DMS114 treated with DMSO at 0.1 percent for 48 hours (cell line): ENCODE measurements around the gene PARN.
"Not testable (repeated sequence)": the region's sequence is repeated elsewhere in the genome, so short reads cannot be mapped to it uniquely, and the experiment has no call there.

Source experiments
- DNase-seq: peaks from one replicate; lab custom pipeline; 2025; ENCODE audit not compliant: unreplicated experiment; lab: John Stamatoyannopoulos, UW

PARN gene

DNA sequence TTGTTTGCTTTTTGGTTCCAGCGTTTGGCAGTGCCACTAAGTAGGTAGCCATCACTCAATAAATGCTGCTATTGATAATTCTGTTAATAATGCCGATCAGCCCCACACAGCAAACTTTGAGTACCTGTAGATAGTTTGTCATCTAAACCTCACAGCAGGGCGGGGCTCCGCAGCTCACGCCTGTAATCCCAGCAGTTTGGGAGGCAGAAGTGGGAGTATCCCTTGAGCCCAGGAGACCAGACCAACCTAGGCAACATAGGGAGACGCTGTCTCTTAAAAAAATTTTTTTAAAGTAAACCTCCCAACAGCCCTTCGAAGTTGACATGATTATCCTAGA is 4.3 kb upstream of the PARN start:
- no peak for DNase-seq

DNA sequence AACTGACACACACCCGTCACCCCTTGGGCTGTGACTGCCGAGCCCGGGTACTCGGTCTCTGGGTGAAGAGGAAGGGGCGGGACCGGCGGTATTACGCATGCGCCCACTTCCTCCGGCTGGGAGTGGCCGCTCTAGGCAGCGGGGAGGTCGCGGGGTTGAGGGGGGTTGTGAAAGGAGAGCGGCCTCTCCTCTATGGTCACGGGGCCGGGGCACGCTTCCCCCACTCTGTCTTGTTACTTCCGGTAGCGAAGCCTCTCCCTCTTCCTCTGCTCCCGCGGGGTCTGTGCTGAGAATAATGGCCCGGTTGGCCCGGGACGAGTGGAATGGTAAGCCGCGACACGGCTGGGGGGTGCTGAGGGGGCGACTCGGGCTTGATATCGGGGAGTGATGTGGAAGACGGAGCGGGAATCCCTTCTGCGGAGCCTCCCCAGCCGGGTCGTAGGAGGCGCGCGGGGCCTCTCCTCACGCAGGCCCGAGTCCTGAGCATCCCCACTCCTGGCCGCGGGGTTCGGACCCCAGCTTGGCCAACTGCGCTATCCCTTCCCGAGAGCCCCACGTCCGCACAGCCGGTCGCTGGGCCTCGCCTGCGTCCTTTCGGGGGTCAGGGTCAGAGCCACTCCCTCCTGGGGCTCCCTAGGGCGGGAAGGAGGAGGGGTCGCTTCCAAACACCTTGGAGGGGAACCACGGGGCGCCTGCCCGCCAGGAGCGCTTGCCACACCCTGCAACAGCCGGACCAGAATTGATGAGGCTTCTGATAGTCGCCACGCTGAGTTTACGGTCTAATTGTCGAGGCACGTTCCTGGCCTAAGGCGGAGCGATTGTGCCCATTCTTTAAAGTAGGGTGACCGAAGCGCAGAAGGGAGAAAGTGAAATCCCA is 2.9 kb upstream of the PARN start, which contains the start of gene BFAR:
Gene BFAR (plus strand): TSS at position 259 of the 877 bp plus-strand sequence. CDS start 11,396 bp downstream, outside the sequence.
- DNase-seq: peak; percentile 78

DNA sequence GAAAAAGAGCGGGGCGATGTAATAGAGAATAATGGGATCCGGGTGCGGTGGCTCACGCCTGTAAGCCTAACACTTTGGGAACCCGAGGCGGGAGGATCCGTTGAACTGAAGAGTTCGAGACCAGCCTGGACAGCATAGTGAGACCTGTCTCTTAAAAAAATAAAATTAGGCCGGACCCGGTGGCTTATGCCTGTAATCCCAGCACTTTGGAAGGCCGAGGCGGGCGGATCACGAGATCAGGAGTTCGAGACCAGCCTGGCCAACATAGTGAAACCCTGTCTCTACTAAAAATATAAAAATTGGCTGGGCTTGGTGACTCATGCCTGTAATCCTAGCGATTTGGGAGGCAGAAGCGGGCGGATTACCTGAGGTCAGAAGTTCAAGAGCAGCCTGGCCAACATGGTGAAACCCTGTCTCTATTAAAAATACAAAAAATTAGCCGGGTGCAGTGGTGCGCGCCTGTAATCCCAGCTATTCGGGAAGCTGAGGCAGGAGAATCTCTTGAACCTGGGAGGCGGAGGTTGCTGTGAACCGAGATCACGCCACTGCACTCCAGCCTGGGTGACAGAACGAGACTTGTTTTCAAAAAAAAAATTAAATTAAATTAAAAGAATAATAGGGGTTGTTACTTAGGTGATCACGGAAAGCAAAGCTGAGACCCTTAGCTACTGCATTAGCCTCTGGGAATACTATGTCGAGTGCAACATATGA is 715 bp upstream of the PARN start:
- not testable (repeated sequence) for DNase-seq

DNA sequence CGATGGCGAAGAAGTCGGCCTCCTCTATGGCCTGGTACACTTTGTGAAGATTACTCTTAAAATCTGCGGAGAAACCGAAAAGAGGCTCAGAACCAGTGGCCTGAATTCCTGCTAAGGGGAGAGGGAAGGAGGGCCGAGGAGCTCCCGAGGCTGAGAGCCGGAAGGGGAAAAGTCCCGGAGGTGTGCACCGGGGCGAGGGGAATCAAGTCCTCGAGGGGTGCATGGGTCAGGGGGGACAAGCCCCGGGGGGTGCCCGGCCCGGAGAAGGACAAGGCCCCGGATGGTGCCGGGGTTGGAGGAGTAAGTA is 495 bp downstream of the PARN start:
- no peak for DNase-seq

DNA sequence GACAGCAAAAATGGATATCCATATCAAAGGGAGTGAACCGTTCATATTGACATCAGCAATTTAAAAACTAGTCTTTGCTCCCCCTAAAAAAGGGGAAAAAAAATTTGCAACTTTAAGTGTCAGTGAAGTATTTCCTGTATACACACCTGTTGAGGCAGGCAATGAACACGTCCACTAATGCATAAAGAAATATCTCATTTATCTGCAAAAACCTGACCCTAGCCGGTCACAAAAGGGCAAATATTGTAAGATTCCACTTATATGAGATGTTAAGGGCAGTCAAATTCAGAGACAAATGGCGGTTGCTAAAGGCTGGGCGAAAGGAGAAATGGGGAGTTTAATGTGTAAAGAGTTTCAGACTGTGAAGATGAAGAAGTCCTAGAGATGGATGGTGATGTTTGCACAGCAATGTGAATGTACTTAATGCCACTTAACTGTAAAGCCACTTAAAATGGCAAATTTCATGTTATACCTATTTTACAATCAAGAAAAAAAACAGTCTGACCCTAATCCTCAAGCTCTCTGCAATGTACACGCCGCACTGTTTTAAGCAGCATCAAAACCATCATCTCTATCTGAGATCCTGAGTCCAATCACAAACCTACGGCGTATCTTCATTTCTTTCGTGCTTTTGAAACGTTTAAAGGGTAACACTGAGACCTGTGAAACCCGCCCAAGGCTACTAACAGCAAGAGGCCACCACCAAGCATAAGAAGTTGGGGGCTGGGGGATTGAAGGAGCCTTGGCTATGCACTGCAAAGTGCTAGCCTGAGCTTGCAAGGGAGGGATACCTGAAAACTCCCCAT is 1.1 kb downstream of the PARN start:
- DNase-seq: no peak

DNA sequence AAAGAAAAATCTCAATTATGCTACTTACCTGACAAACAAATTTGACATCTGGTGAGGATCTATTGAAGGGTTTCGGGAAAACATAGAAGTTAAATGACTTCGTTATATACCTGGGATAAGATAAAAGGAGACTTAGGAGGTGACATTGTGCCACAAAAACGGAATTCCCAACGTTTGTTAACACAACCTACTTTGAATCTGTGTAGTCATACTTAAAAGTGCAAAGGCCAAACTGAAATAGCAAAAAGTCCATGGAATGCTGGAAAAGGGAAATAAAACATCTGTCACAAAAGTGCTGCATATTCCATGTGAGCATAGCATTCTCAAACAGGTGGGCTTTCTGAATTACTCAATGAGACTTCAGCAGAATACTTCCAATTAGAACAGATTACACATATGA is 3.0 kb downstream of the PARN start:
- no peak for DNase-seq

DNA sequence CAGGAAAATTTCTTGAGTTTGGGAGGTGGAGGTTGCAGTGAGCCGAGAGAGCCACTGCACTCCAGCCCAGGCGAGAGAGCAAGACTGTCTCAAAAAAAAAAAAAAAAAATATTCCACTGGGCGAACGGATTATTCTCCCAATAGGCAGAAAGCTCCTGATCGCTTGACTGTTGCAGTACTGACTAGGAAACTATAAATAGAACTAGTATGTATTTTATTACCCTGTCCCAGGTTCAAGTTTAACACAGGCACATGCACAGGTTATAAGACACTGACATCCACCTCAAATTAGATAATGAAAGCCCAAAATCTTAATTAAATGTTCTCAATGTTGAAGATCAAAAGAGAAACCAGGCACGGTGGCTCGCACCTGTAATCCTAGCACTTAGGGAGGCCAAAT is 11.5 kb downstream of the PARN start:
- DNase-seq: no peak

DNA sequence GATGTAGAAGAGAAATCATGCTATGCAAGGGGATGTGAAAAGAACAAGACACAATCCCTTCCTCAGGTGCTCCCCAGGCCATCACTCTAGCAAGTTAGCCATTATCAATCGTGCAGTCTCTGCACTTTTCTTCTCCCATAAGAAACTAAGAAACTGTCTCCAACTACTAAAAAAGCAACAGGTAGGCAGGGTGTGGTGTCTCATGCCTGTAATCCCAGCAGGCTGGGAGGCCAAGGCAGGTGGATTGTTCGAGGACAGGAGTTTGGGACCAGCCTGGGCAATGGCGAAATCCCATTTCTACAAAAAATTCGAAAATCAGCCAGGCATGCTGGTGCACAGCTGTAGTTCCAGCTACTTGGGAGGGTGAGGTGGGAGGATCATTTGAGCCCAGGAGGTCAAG is 13.8 kb downstream of the PARN start:
- no peak for DNase-seq

DNA sequence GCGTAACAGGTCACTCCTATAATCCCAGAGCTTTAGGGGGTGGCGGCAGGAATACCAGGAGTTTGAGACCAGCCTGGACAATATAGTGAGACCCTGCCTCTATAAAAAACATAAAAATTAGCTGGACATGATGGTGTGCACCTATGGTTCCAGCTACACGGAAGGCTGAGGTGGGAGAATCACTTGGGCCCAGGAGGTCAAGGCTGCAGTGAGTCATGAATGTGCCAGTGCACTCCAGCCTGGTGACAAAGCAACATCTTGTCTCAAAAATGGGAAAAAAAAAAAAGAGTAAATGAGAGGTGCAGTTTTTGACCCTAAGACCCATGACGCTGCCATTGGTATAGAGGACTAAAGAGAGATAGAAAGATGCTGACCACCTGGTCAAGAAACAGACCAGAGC is 16.1 kb downstream of the PARN start:
- DNase-seq: no peak

DNA sequence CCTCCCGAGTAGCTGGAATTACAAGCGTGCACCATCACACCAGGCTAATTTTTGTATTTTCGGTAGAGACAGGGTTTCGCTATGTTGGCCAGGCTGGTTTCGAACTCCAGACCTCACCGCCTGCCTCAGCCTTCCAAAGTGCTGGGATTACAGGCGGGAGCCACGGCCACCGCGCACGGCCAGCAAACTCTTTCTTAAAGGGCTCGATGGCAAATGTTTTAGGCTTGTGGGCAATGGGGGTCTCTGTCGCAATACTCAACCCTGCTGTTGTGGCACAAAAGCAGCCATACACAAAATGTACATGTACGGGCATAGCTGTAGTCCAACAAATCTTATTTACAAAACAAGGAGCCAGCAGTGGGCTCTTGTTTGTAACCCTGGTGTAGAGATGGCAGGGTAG is 18.4 kb downstream of the PARN start:
- no peak for DNase-seq

DNA sequence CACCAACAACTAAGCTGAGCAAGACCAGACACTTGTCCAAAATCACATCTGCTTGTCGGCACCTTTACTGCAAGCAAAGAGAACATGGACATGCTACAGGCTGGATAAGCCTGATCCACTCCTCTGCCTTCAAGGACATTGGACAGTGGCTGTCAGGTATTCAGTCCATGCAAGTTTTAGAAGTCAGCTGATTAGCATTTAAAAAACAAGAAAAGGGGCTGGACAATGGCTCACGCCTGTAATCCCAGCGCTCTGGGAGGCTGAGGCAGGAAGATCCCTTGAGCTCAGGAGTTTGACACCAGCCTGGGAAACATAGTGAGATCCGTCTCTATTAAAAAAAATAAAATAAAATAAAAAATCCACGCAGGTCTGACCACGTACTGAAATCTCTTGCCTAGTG is 20.3 kb downstream of the PARN start:
- DNase-seq: no peak

DNA sequence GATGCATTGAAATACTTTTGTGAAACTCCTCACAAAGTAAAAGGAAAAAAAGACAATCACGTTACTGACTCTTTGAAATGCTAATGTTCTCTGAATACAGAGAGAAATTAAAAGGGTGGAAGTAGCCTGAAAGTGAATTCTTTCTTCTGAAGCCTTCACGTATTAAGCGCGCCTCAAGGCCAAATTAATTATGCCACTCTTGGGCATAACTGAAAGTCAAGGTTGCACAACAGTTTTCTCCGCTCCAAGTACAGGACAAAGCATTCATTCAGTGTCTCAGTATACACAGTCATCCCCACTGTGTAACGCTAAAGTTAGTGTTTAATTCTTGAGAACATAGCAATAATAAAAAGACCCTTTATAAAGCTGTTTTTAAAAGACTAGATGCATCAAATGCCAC is 21.5 kb downstream of the PARN start:
- no peak for DNase-seq

DNA sequence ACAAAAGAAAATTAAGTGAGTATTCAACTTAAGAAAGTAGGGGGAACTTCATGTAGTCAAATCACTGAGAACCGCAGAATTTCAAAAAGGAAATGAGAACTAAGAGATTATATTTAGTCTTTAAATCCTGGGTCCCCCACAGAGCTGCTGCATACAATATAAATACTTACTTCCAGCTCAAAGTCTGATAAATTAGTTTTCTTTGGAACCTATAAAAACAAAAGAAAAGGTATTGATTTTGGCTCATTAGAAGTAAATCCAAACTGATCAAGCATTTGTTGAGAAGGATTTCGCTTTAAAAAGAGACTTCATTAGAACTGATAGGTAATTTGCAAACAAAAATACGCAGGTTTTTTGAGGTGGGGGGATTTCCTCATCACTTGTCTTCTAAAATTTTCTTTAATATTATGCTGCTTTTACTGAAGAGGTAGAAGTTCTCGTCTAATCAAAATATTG is 21.9 kb downstream of the PARN start:
- DNase-seq: no peak

DNA sequence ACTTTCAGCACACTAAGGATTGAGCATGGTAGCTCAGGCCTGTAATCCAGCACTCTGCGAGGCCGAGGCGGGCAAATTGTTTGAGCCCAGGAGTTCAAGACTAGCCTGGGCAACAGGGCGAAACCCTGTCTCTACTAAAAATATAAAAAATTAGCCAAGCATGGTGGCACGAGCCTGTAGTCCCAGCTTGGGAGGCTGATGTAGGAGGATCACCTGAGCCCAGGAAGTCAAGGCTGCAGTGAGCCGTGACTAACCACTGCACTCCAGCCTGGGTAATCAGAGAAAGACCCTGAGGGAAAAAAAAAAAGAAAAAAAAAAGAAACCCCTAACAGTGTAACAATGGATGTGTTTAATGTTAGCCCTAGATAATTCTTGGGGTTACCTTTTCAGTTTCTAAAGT is 24.0 kb downstream of the PARN start:
- DNase-seq: no peak

DNA sequence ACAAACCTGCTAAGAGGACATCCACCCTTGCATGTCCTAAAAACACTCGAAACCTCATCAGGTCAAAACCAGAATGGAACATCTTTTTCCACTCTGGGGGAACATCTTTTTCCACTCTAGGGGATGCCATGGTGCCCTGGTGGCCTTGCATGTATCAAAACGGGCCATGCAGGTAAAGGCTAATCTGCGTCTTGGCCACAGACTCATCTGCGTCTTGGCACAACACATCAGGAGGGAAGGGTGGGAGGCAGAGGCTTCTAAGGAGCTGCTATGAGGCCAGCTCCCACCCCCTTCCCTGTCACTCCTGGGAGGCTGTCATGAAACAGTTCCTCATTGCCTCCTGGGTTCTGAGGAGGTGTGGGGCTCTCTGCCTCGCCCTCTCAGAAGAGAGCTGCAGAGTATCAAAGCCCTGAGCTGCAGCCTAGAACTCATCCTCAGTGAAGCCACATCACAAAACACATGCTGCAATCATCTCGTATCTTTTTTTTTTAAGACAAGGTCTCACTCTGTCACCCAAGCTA is 27.6 kb downstream of the PARN start:
- DNase-seq: no peak

DNA sequence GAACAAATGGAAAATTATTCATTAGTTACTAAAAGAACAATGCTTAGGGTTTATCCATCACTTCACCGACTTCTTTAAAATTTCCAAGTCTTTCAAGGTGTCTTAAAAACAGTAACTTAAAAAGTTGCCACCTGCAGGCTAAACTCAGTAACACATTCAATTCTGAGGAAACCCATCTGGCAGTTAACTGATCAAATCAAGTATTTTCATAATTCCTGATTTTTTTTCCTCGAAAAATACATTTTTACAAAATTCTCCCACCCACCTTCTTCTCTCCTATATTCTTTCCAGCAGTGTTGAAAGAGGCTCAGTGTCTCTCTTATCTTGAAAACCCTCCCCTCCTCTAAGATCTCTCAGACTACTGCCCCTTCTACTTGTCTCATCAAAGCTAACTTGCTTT is 29.9 kb downstream of the PARN start:
- peak; percentile 21 for DNase-seq

DNA sequence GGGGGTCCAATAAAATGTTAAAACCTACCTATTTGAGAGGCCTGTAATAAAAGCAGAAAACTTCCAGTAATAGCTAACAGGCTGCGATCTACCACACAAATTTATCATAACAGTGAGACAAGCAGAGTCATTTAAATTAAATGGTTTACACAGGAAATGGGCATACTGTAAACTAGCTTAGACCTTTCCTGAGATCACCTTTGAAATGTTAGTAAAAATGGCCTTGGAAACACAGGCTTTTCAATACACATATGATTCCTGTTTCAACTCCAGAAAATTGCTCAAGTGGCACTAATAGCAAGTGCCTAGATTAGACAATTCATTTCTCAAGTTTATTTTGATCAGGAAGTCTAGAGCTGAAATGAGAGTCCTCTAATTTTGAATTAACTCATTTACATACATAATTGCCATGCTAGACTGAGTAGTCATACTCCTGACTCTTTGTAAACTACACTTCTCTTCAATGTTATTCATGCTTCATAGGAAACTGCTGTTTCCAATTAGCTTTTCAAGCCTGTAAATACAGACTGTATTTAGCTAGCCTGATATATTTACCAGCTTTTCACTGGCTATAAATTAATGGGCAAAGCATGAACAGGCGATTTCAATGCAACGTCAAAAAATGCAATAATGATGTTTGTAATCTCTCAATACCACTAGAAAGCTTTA is 43.3 kb downstream of the PARN start:
- no peak for DNase-seq

DNA sequence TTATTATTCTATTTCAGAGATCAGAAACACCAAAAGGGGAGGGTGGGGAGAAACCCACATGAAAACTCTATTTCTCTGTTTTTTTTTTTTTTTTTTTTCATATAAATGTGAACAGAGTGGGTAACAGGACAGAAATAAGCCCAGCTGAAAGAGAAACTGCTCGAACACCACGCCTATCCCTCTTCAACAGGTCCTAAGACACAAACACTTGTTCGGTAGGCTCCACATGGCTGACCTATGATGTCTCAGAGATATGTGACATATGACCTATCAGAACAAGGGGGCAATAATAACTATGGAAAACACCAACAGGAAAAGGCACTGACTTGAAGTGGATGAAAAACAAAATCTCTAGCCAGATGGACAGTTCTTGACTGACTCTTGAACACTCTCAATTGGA is 44.8 kb downstream of the PARN start:
- DNase-seq: no peak

DNA sequence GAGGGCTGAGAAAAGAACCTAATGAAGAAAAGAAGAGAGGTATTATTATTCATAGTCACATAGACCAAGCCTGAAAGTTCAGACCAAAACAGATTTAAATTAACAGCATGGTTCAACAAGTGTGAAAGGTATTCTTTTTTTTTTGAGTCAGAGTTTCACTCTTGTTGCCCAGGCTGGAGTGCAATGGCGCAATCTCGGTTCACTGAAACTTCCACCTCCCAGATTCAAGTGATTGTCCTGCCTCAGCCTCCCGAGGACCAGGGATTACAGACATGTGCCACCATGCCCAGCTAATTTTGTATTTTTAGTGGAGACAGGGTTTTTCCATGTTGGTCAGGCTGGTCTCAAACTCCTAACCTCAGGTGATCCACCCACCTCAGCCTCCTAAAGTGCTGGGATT is 49.1 kb downstream of the PARN start:
- not testable (repeated sequence) for DNase-seq

DNA sequence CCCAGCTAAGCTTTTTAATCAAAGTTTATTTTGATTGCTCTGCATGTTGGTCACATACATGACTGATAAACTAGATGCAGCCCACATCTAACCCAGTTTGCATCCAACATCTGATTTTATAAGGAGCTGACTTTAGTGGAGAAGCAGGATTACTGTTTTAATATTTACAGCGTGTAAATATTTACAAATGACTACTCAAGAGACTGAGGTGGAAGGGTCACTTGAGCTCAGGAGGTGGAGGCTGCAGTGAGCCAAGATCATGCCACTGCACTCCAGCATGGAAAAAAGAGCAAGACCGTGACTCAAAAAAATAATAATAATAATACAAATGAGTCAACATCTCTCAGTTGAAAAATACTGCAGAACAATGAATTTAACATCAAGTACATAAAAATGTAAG is 50.8 kb downstream of the PARN start:
- DNase-seq: no peak

DNA sequence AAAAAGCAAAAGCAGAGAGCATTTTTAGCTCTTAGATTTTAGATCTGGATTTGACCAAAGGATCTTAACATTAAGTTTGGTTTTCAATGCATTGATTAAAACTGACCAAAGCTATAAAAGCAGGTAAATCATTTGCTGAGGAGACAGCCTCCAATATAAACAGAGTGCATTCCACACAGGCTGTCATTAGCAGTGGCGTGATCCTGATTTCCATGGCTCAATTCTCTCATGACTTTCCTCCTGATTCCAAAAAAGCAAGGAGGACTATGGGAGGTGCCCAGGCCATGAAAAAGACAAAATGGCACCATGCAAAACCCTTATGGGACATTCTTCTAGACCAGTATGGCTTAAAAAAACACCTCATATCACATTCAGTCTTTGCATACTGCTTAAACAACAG is 53.5 kb downstream of the PARN start:
- no peak for DNase-seq
